ENCODE results near the gene DICER1.
"Not testable (repeated sequence)": the region's sequence is repeated elsewhere in the genome, so short reads cannot be mapped to it uniquely, and the experiment has no call there.

DICER1 gene

DNA sequence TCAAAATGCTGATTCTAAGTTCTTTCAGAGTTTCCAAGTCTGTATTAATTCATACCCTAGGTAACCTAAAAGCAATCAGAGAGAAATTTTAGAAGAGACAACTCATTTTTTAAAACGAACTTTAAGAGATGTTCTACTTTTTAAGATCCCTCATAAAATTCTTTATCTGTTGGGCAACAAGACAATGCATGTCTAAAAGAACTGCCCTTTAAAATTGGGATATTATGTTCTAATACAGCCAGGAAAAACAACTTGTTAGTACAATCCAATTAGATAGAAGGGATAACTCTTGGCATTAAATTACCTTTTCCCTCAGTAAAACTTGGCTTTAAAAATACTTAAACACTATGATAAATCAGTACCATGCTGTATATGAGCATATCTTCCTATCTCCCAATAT lies 15.6 kb downstream of the DICER1 start:
- H3K4me1 ChIP-seq (ENCODE audit: low read depth, poor library complexity, severe bottlenecking), result peaks cover 11% of the 10 kb centered on the region
- H3K4me2 ChIP-seq, result no peak overlapping the region
- no peak overlapping the region for H3K9ac ChIP-seq

DNA sequence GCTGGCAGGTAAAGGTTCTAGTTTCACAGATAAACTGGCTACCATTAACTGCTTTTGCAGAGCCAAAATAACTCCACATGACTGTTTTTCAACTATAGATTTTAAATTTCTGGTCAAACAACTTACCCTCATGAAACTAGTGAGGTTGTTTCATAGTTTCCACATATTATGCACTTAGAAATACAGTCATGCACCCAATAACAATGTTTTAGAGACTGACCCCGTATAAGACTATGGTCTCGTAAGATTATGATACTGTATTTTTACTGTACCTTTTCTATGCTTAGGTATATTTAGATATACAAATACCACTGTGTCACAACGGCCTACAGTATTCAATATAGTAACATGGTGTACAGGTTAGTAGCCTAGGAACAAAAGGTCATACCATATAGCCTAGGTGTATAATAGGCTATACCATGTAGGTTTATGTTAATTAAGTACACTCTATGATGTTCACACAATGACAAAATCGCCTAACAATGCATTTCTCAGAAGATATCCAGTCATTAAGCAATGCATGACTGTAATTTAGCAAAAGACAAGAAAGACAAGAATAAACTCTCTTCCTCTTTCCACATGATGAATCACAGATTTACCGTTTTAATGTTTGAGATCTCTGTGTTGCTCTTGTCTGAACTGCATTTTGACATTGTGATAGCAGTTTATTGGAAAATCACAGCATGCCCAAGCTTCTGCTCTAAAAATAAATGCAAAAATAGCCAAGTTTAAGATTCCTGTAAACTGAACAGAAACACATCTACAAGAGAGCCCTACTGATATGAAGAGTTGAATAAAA lies 17.1 kb downstream of the DICER1 start:
- Histone ChIP-seq H4K20me1 (ENCODE audit: insufficient read depth) (peaks cover 6% of the 10 kb centered on the region; the same call in 1 of the 2 replicates), H3K4me3 (IDR thresholded peaks at IDR 0.05; ENCODE audit: insufficient read depth, low read depth, low read length) (no peak overlapping the region), H3K4me2 (no peak overlapping the region), H2AFZ (ENCODE audit: low read depth) (no peak overlapping the region), H3K36me3 (ENCODE audit: insufficient read depth) (no peaks in the 10 kb centered on the region), H3K27ac (no peak overlapping the region), H3K4me1 (ENCODE audit: low read depth, poor library complexity, severe bottlenecking) (peaks cover 11% of the 10 kb centered on the region), H3K79me2 (ENCODE audit: insufficient read depth, low read depth) (peaks cover 41% of the 10 kb centered on the region; the same call in 1 of the 2 replicates), H3K9ac (no peak overlapping the region), H3K27me3 (ENCODE audit: insufficient read depth, low read depth) (no peaks in the 10 kb centered on the region)
- TF ChIP-seq CTCF (conservative IDR thresholded peaks at IDR 0.05; ENCODE audit: low read depth, low read length), result no peak

More for the DNA sequence above, 15.6 kb downstream of the DICER1 start:
- Histone ChIP-seq H3K36me3 (ENCODE audit: insufficient read depth) (no peaks in the 10 kb centered on the region), H3K27ac (no peak overlapping the region), H3K79me2 (ENCODE audit: insufficient read depth, low read depth) (peaks cover 54% of the 10 kb centered on the region; the same call in 1 of the 2 replicates), H3K27me3 (ENCODE audit: insufficient read depth, low read depth) (no peaks in the 10 kb centered on the region), H4K20me1 (ENCODE audit: insufficient read depth) (peaks cover 6% of the 10 kb centered on the region; the same call in 1 of the 2 replicates), H3K4me3 (IDR thresholded peaks at IDR 0.05; ENCODE audit: insufficient read depth, low read depth, low read length) (no peak overlapping the region), H2AFZ (ENCODE audit: low read depth) (no peak overlapping the region)
- TF ChIP-seq CTCF (conservative IDR thresholded peaks at IDR 0.05; ENCODE audit: low read depth, low read length), result no peak

GRCh38 chr14:95138876-95139275 lies 18.5 kb downstream of the DICER1 start:
- TF ChIP-seq CTCF (conservative IDR thresholded peaks at IDR 0.05; ENCODE audit: low read depth, low read length), result no peak
- no peaks in the 10 kb centered on the region for H3K27me3 ChIP-seq (ENCODE audit: insufficient read depth, low read depth)
- no peak overlapping the region for H3K4me3 ChIP-seq (IDR thresholded peaks at IDR 0.05; ENCODE audit: insufficient read depth, low read depth, low read length)
- no peak overlapping the region for H3K27ac ChIP-seq
- H3K79me2 ChIP-seq (ENCODE audit: insufficient read depth, low read depth), result peaks cover 30% of the 10 kb centered on the region; the same call in 1 of the 2 replicates
- no peak overlapping the region for H3K9ac ChIP-seq
- H3K4me2 ChIP-seq, result no peak overlapping the region
- peaks cover 16% of the 10 kb centered on the region for H3K4me1 ChIP-seq (ENCODE audit: low read depth, poor library complexity, severe bottlenecking)
- peaks cover 6% of the 10 kb centered on the region; the same call in 1 of the 2 replicates for H4K20me1 ChIP-seq (ENCODE audit: insufficient read depth)
- H3K36me3 ChIP-seq (ENCODE audit: insufficient read depth), result no peaks in the 10 kb centered on the region
- H2AFZ ChIP-seq (ENCODE audit: low read depth), result no peak overlapping the region

DNA sequence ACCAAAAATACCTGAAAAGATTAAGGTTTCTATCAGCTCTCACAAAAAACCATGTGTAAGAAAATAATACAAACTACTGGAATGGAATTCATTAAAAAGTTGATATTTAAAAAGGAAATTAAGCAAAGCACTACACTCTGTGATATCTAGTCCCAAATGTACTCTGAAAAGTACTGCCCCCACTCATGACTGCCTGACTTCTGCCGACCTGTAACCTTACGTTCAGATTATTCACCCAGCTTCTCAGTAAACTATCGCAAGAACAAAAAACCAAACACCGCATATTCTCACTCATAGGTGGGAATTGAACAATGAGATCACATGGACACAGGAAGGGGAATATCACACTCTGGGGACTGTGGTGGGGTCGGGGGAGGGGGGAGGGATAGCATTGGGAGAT lies 18.9 kb downstream of the DICER1 start:
- not testable (repeated sequence) for H2AFZ ChIP-seq (ENCODE audit: low read depth); H3K4me2 ChIP-seq; H3K27ac ChIP-seq; H3K27me3 ChIP-seq (ENCODE audit: insufficient read depth, low read depth); H4K20me1 ChIP-seq (ENCODE audit: insufficient read depth); H3K9ac ChIP-seq; H3K4me3 ChIP-seq (IDR thresholded peaks at IDR 0.05; ENCODE audit: insufficient read depth, low read depth, low read length); H3K36me3 ChIP-seq (ENCODE audit: insufficient read depth)
- peaks cover 12% of the 10 kb centered on the region for H3K4me1 ChIP-seq (ENCODE audit: low read depth, poor library complexity, severe bottlenecking)
- H3K79me2 ChIP-seq (ENCODE audit: insufficient read depth, low read depth), result peaks cover 27% of the 10 kb centered on the region; the same call in 1 of the 2 replicates

GRCh38 chr14:95137804-95138167 lies 19.5 kb downstream of the DICER1 start:
- Histone ChIP-seq H2AFZ (ENCODE audit: low read depth) (no peak overlapping the region), H4K20me1 (ENCODE audit: insufficient read depth) (peaks cover 6% of the 10 kb centered on the region; the same call in 1 of the 2 replicates), H3K4me1 (ENCODE audit: low read depth, poor library complexity, severe bottlenecking) (peaks cover 12% of the 10 kb centered on the region), H3K27me3 (ENCODE audit: insufficient read depth, low read depth) (no peaks in the 10 kb centered on the region), H3K4me2 (no peak overlapping the region), H3K9ac (no peak overlapping the region), H3K4me3 (IDR thresholded peaks at IDR 0.05; ENCODE audit: insufficient read depth, low read depth, low read length) (no peak overlapping the region), H3K36me3 (ENCODE audit: insufficient read depth) (no peaks in the 10 kb centered on the region), H3K27ac (no peak overlapping the region), H3K79me2 (ENCODE audit: insufficient read depth, low read depth) (peaks cover 20% of the 10 kb centered on the region; the same call in 1 of the 2 replicates)
- no peak for TF ChIP-seq CTCF (conservative IDR thresholded peaks at IDR 0.05; ENCODE audit: low read depth, low read length)

Data from KMS-11 (cell line).